Measurements from ENCODE around the gene MPL.

GRCh38 chr1:43317817-43318471, 19.7 kb upstream of the MPL start:
- TF ChIP-seq CTCF (IDR thresholded peaks at IDR 0.05; ENCODE audit: insufficient read depth, low read length): no peak
- TF ChIP-seq POLR2AphosphoS5 (IDR thresholded peaks at IDR 0.05; ENCODE audit: low read depth): no peak
- no peak for TF ChIP-seq REST (IDR thresholded peaks at IDR 0.05; ENCODE audit: insufficient replicate concordance, low read depth)

Data from HL-60 (cell line).